Mammary microvascular endothelial cell (primary cell): ENCODE results near the gene MROH2A. TPM values are rescaled to one million over a fixed set of nuclear protein-coding genes. Genes with fewer than 3 reads are reported as not detected.

Source experiments
- total RNA-seq: library from RNA; depleted of rRNA; stranded (reverse); fragments of >200 nt; gene quantifications from 2 replicates; pipeline ENCODE4 v1.2.3, GENCODE V29; 2015

Gene MROH2A, protein sequence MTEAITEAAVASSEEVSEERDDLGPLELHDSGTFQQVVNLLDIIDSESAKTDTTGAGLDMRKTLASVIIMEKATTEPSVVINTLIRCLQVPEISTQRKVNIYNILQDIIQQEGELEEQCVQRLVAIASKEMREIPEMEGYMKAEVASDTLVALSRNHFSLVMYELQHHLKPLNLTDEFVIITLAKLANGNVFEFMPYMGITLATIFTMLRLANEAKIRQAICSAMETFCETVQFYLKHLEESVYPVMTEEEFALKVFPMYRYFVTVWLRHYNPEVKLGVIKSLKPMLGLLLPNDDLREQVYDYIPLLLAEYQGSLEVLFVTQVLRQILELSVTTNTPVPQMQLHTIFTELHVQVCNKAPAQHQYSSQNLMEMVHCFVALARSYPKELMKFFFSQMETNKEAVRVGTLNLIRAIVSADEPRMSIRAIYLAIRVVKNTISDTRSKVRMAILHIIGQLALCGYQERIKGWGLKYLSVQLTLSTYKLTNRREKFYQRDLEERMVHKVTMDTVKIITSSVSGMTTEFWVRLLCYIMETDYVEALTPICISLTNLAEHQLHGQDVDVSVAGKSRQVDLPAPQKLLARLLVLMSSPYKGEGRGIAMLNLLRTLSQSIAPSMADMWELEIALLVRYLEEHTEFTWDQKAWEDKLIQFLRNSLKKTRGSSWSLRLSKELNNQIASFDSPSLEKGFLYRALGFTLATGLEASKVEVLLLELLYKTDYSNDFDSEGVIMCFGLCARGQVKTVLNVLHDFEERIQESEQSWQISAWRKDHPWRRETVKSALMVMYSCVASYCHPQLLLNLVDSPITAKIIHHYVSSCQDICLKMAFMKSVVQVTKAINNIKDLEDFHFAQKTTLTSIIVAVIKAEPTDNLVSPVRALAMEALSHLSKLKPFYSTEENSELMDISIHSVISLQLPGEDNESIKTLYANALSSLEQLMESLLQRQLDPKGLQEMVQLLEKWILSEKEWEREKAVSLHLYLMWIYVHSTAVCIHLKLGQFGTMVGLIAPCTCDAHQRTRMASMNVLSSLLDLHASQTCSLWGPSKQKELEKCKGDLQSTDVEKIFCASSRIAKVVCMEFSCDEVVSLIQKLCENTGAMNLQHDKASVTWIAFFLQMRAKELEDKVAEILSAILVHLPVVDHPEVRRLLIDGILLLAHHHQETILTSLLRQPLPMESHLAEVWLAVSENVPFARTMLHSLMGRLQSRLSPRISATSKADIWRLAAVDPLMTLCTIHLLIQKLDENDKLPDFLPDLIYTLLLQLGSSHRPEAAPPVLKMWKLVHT (N-terminal part only)
- not detected in 2 replicates for total RNA-seq

DNA sequence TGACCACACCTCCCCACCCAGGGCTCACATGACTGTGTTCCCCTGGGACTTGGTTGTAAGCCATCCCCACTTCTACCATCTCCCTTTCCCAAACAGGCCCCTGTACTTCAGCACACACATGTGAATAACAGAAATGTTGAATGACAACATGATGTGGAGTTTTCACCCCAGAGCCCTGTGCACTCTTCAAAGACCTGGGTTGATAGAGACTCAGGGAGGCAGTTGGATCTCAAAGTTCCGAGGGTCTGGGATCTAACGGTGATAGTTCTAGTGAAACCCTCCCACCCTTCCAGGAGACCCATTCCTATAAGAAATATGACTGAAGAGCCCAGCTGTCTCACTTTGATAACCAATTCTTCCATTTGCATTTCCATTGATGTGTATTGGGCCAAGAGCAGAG is at the start of gene MROH2A:
TSS of gene MROH2A (plus strand) at position 301 of the 400 bp plus-strand sequence. CDS start 1,029 bp downstream, outside the sequence.

DNA sequence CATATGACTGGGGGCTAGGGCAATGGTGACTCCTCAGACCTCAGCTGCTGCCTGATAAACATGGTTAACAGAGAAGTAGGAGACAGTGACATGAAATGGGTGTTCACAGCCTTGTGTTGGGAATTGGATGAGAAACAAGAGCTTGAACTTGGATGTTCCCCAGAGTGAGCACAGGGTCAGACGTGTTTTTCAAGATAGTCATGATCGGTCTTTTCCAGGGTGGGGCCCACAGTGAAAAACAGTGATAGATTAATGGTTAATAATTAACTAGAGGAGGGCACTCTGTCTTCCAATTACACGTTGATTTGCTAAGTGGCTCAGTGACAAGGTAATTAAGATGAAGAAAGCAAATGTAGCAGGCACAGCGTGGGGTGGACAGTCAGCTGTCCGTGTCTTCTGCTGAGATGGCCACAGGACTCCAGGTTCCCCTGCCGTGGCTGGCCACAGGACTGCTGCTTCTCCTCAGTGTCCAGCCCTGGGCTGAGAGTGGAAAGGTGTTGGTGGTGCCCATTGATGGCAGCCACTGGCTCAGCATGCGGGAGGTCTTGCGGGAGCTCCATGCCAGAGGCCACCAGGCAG is 49.3 kb upstream of the MROH2A start, which contains the start of gene UGT1A3:
TSS of gene UGT1A3 (plus strand) at position 320 of the 579 bp plus-strand sequence. CDS start at position 405, 85 bp downstream.

DNA sequence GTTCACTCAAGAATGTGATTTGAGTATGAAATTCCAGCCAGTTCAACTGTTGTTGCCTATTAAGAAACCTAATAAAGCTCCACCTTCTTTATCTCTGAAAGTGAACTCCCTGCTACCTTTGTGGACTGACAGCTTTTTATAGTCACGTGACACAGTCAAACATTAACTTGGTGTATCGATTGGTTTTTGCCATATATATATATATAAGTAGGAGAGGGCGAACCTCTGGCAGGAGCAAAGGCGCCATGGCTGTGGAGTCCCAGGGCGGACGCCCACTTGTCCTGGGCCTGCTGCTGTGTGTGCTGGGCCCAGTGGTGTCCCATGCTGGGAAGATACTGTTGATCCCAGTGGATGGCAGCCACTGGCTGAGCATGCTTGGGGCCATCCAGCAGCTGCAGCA is 18.1 kb upstream of the MROH2A start, which contains the start of gene UGT1A1:
TSS of gene UGT1A1 (plus strand) at position 228 of the 400 bp plus-strand sequence. CDS start at position 246, 18 bp downstream.

DNA sequence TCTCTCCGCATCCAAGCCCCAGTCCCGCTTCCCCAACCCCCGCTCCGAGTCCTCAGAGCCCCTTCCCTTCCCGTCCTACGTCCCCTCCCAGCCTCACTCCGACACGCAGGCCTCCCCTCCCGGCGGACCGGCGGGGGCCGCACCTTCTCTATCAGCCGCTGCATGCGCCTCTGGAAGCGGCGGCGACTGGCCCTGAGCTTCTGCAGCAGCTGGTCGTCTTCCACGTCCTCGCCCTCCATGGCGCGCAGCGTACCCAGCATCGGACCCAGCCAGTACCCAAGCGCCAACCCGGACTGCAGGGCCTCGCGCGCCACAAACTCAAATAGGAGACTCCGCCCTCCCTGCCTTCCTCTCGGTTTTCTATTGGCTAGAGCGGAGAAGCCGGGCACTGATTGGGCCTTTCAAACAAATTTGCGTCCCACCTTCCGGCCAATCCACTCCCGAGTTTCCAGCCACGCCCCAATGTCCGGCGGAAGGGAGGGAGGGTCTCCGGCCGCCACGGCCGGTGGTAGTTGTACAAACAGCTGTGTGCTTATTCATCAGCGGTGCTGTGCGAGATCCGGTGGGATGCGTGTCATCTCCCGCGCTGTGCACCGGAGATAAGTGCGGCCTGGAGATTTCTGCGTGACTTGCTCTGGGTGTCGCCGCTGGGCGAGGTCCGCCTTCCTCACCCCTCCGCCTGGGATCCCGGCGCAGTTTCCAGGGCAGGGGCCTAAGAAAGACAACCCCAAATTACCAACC is 76.3 kb downstream of the MROH2A start, which contains the start of gene HJURP:
TSS of gene HJURP (minus strand) at position 295 of the 741 bp plus-strand sequence. CDS start at position 260, 35 bp downstream.

DNA sequence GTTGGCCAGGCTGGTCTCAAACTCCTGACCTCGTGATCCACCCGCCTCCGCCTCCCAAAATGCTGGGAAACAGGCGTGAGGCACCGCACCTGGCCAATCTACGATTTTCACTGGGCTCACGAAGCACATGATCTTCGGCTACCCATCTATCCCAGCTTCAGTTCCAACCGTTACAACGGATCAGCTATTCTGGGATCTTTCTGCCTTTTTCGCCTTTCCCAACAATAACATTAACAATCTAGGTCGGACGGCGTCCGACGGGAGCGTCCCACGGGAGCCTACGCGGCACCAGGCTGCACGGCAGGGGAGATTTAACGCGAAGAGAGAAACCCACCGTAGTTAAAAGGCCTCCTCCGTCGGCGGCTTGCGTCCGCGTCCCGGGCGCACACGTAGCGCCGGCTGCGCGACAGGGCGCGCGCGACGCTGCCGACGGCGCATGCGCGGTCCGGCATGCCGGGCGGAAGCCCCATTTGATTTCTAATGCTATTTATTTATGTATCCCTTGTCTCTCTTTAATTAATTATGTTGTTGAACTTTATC is 89.9 kb downstream of the MROH2A start, which contains the start of gene MSL3B:
TSS of gene MSL3B (minus strand) at position 394 of the 540 bp plus-strand sequence.

Other genes starting within 250 kb of the MROH2A start
- 22.6 and 27.0 TPM in 2 replicates for gene USP40, start 211.5 kb upstream of the MROH2A start, total RNA-seq
- gene UGT1A8, start 160.7 kb upstream of the MROH2A start, total RNA-seq: not detected in 2 replicates
- not detected in 2 replicates for gene UGT1A10, start 141.9 kb upstream of the MROH2A start, total RNA-seq
- gene UGT1A9, start 106.4 kb upstream of the MROH2A start, total RNA-seq: not detected in 2 replicates
- not detected in 2 replicates for gene UGT1A7, start 96.4 kb upstream of the MROH2A start, total RNA-seq
- gene UGT1A6, start 85.4 kb upstream of the MROH2A start, total RNA-seq: not detected in 2 replicates
- not detected in 2 replicates for gene UGT1A5, start 65.4 kb upstream of the MROH2A start, total RNA-seq
- not detected in 2 replicates for gene UGT1A4, start 59.6 kb upstream of the MROH2A start, total RNA-seq
- not detected in 2 replicates for gene UGT1A3, start 49.3 kb upstream of the MROH2A start, total RNA-seq
- not detected in 2 replicates for gene UGT1A1, start 18.1 kb upstream of the MROH2A start, total RNA-seq
- gene HJURP, start 76.2 kb downstream of the MROH2A start, total RNA-seq: 22.8 and 22.9 TPM in 2 replicates
- gene TRPM8, start 139.0 kb downstream of the MROH2A start, total RNA-seq: not detected in 2 replicates